GM12873 (cell line): ENCODE measurements around the gene RUBCN.
A peak's percentile ranks its signal among the peaks of the same experiment; 100 is the strongest.

ENCODE experiments used
- TF ChIP-seq, protein P1 (sequence below): IDR thresholded peaks from 2 replicates; pipeline ENCODE4 v1.5.1; 2012; ENCODE audit warnings: low read depth, mild to moderate bottlenecking, moderate library complexity, low read length, control low read depth; ENCODE audit not compliant: insufficient read depth; ENCODE audit errors: missing control alignments

RUBCN gene

GRCh38 chr3:197670361-197670760 lies 66.3 kb downstream of the RUBCN start:
- TF ChIP-seq, protein P1, sequence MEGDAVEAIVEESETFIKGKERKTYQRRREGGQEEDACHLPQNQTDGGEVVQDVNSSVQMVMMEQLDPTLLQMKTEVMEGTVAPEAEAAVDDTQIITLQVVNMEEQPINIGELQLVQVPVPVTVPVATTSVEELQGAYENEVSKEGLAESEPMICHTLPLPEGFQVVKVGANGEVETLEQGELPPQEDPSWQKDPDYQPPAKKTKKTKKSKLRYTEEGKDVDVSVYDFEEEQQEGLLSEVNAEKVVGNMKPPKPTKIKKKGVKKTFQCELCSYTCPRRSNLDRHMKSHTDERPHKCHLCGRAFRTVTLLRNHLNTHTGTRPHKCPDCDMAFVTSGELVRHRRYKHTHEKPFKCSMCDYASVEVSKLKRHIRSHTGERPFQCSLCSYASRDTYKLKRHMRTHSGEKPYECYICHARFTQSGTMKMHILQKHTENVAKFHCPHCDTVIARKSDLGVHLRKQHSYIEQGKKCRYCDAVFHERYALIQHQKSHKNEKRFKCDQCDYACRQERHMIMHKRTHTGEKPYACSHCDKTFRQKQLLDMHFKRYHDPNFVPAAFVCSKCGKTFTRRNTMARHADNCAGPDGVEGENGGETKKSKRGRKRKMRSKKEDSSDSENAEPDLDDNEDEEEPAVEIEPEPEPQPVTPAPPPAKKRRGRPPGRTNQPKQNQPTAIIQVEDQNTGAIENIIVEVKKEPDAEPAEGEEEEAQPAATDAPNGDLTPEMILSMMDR: no peak

DNA sequence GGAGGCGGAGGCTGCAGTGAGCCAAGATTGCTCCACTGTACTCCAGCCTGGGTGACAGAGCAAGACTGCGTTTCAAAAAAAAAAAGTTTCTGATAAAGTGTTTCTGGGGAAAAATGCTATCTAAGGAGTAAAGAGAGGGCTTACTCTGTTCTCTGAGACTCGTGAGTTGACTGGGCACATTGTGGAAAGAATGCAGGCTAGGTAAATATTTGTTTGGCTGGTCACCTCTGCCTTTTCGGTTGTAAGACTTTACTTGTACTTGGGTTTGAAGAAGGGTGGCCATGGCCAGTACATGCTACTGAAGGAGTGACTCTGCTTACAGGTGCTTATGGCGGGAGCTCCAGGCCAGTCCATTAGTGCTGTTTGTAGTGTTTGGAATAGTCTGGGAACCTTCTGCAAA lies 68.7 kb downstream of the RUBCN start:
- TF ChIP-seq, protein P1: no peak

GRCh38 chr3:197631989-197632388 lies 104.7 kb downstream of the RUBCN start:
- TF ChIP-seq, protein P1: peak; percentile 34
